ENCODE data around the gene MED9. TPM values are rescaled to one million over a fixed set of nuclear protein-coding genes. Genes with fewer than 3 reads are reported as not detected.
"Not testable (repeated sequence)": the region's sequence is repeated elsewhere in the genome, so short reads cannot be mapped to it uniquely, and the experiment has no call there.

Gene MED9
- total RNA-seq, 1 donor from 2014 or later = 10.9 TPM

- not testable (repeated sequence) for DNase-seq (ENCODE audit: low read depth, low spot score)
These were observed 22.1 kb upstream of the MED9 start for GRCh38 chr17:17454700-17455099.

DNA sequence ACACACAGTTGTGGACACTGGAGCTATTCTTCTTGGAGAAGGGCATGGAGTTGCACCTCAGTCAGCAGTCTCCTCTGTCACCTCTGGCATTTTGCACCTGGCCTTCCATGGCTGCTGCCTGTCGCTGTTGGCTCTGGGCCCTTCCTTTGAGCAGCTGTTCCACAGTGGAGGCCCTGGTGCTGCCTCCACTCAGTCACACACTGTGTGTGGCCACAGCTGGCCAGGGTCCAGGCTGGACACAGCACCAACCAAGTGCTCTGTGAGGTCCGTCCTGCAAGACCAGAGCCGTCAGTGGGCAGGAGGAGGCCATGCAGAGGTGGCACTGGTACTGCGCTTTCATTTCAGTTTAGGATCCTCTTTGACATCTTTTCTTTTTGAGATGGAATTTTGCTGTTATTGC, 21.6 kb upstream of the MED9 start:
- DNase-seq (ENCODE audit: low read depth, low spot score) = no peak

GRCh38 chr17:17456251-17456650, 20.5 kb upstream of the MED9 start:
- no peak for DNase-seq (ENCODE audit: low read depth, low spot score)

DNA sequence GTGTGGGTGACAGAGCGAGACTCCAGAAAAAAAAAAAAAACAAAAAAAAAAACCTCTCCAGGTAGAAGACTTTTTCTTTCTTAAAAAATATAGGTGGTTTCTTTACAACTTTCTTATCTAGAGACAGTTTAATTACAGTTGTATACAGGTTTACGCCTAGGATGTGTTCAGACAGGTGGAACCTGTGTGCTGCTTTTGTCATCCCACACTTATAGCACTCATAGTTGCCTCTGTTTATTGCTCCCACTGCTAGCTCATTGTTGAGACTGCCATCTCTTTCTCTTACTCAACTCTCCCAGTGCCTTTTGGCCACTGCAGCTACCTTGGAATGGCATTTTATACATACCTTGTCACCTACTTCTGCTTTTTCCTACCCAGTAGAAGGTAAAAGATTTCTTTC, 19.1 kb upstream of the MED9 start:
- DNase-seq (ENCODE audit: low read depth, low spot score) = no peak

GRCh38 chr17:17460038-17460437, 16.8 kb upstream of the MED9 start:
- DNase-seq (ENCODE audit: low read depth, low spot score) = no peak

GRCh38 chr17:17462048-17462824, 14.6 kb upstream of the MED9 start:
- DNase-seq (ENCODE audit: low read depth, low spot score) = no peak

DNA sequence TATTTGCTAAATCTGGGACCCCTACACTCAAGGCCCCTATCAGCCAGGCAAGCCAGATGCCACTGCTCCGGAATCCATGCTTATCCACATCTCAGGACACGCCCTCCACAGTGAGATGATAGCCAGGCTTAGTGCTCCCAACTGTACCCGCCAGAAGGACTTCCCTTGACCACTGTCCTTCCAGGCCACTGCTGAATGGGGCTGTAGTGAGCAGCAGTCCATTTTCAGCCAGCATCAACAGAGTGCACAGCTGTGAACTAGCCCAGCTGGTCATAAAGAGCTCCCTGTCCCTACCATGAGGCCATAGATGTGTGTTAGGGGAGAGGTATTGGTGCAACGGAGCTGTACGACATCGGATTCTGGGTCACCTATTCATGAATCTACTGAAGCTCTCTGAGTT, 13.0 kb upstream of the MED9 start:
- no peak for DNase-seq (ENCODE audit: low read depth, low spot score)

- DNase-seq (ENCODE audit: low read depth, low spot score) = not testable (repeated sequence)
These were observed 10.9 kb upstream of the MED9 start for GRCh38 chr17:17465878-17466277.

DNA sequence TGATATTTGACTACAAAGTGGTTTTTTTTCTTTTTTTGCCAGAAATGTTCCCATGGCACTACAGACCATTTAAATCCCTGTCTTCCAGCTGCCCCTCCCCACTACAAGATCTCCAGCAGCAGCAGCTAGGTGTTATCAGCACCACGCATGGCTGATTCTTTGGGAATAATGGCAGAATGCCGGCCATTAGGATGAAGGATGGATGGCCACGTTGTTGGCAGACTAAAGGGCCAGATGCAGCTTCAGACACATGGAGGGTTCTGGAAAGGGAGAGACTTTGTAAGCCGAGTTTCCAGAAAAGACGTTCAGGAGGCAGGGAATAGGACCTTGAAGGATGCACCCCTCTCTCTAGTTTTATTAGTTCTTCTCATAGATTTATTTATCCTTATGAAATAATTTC, 10.3 kb upstream of the MED9 start:
- no peak for DNase-seq (ENCODE audit: low read depth, low spot score)

DNA sequence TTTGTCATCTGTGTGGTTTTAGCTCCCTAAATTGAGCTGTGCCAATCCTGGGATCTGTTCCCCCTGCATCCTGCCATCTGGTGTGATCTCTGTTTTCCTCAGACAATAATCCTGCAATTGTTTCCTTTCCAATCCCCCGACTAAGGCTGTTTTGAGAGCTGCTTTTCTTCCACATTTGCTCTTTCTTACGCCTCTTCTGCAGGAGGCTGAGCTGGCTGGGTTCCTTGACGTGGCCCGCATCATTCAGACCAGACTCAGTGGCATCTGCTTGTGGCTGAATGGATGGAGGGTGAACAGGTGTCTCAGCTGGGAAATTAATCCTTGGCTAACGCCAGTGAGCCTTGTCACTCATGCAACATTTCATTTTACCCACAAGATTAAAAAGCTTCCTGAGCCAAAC, 9.8 kb upstream of the MED9 start:
- DNase-seq (ENCODE audit: low read depth, low spot score) = no peak

DNA sequence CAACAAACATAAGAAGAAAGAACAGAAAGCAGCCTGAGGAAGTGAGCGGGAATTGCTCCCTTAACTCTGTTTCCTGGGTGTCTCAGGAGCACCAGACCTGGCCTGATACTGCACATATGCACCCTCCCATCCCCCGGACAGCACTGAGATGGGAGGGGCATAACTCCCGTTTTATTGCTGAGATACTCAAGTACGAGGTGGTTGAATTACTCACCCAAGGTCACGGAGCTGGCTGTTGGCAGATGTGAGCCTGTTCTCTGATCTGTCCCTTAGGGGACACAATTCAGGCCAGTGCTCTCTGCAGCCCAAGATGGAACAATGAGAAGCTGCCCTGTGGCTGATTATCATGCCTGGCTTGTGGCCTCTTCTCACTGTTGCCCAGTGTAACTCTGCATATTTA, 9.1 kb upstream of the MED9 start:
- DNase-seq (ENCODE audit: low read depth, low spot score) = no peak

GRCh38 chr17:17468217-17469010, 8.4 kb upstream of the MED9 start:
- no peak for DNase-seq (ENCODE audit: low read depth, low spot score)

DNA sequence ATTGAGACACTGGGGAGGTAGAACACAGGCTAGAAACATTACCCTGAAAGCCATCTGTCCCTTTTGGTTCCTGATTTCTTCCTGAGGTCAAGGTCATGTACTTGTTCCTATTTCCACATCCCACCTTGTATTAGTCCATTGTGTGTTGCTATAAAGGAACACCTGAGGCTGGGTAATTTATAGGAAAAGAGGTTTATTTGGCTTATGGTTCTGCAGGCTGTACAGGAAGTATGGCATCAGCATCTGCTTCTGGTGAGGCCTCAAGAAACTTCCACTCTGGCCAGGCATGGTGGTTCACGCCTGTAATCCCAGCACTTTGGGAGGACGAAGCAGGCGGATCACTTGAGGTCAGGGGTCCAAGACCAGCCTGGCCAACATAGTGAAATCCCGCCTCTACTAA, 7.4 kb upstream of the MED9 start:
- no peak for DNase-seq (ENCODE audit: low read depth, low spot score)

- no peak for DNase-seq (ENCODE audit: low read depth, low spot score)
These were observed 6.8 kb upstream of the MED9 start for GRCh38 chr17:17469996-17470395.

DNA sequence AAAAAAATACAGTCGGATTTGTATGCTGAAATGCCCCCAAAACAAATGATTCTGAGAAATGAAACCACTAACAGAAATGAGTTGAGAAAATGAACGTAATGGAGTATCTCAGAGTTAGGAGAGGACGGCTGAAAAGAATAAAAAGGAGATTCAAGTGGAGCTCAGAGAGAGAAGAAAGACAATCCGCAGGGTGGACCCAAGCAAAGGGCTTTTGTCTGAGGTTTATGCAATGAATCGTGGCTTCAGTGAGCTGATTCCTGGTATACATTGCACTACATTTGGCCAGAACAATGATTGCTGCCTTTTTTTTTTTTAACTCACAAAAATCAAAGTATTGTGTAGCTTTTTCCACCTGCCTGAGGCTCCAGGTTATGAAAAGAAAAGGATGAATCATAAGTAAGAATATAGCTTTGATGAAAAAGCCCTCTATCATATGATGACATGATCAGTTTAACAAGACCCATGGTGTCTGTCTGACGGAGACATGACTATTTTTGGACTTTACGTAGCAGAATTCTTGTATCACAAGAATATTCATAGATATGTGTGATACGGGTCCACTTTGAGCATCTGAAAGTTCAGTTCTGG, 4.4 kb upstream of the MED9 start:
- DNase-seq (ENCODE audit: low read depth, low spot score) = no peak

- DNase-seq (ENCODE audit: low read depth, low spot score) = no peak
These were observed 2.5 kb upstream of the MED9 start for GRCh38 chr17:17474341-17474740.

DNA sequence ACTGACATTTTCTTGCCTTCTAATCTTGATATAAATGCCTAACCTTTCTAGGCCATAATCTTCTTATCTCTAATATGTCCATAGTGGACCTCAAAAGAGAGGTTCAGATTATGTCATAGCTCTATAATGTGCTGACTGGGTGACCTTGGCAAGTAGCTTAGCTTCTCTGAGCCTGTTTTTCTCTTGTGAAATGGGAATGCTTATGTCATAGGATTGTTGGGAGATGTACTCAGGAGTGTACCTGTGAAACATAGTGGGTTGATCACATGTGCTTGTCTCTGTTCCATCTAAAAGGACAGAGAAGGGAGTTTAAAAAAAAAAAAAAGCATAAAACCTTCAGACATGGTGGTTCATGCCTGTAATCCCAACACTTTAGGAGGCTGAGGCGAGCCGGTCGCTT, 2.4 kb downstream of the MED9 start:
- no peak for DNase-seq (ENCODE audit: low read depth, low spot score)

DNA sequence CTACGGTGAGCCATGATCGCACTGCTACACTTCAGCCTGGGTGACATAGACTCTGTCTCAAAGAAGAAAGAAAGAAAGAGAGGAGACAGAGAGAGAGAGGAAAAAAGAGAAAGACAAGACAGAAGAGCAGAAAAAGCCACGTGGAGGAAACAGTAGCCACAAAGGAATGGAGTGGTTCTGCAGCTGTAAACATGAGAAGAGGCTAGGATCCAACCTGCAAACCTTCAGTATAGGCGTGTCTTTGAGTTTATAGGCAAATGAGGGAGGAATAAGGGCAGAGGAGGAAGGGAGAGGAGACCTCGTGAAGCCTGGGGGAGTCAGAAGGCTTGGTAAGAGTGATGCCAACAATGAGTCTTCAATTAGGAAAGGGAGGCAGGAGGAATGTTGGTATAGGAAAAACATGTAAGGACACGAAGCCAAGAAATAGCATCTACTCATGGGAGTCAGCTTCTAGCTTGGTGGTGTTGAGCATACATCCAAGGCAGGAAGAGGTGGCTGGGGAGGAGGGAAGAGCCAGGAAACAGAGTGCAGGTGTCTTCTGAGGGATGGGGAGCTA, 3.9 kb downstream of the MED9 start:
- no peak for DNase-seq (ENCODE audit: low read depth, low spot score)

GRCh38 chr17:17481860-17482259, 5.1 kb downstream of the MED9 start:
- DNase-seq (ENCODE audit: low read depth, low spot score) = no peak

- DNase-seq (ENCODE audit: low read depth, low spot score) = no peak
These were observed 7.7 kb downstream of the MED9 start for GRCh38 chr17:17484451-17484899.

GRCh38 chr17:17485420-17485819, 8.6 kb downstream of the MED9 start:
- no peak for DNase-seq (ENCODE audit: low read depth, low spot score)

- not testable (repeated sequence) for DNase-seq (ENCODE audit: low read depth, low spot score)
These were observed 9.6 kb downstream of the MED9 start for GRCh38 chr17:17486416-17486815.
